ENCODE measurements around the gene HIP1.

GRCh38 chr7:75625868-75626267 is 112.9 kb downstream of the HIP1 start:
- no peak for TF ChIP-seq POLR2A (IDR thresholded peaks at IDR 0.05; ENCODE audit: insufficient read depth in 1 of 2, low read depth in 2 of 2, low read length in 2 of 2)
- no peak for TF ChIP-seq EZH2 (conservative IDR thresholded peaks at IDR 0.05; ENCODE audit: low read depth, low read length)
- no peak for TF ChIP-seq NFE2L2 (IDR thresholded peaks at IDR 0.05; ENCODE audit: low read length)
- TF ChIP-seq PBX3 (CRISPR knock-in tag; IDR thresholded peaks at IDR 0.05; ENCODE audit: borderline replicate concordance): no peak
- TF ChIP-seq DPF2 (CRISPR knock-in tag; IDR thresholded peaks at IDR 0.05; ENCODE audit: borderline replicate concordance, low read depth): no peak

Data from HepG2 (cell line).